OCI-M2 (cell line): Measurements from ENCODE around the gene ARHGAP24.

ENCODE experiments used
- DNase-seq: peaks from one replicate; lab custom pipeline; 2025; ENCODE audit not compliant: unreplicated experiment; lab: John Stamatoyannopoulos, UW

ARHGAP24 gene

DNA sequence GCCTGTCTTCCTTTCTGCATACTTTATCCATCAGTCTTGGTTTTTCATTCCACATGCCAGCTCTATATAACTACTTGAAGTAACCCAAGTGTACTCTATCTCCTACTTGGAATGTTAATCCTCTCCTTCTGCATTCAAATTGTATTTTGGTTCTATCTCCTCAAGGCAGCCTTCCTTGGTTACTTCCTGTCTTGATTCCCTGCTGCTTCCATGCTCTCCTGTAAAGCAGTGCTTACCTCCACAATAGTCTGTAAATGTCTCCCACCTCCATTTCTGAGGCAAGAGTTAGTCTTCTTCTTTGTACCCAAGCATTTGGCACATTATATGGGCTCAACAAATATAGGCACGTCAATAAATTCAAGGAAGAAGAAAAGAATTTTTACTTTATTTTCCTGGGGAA, 298.4 kb downstream of the ARHGAP24 start:
- DNase-seq = no peak

DNA sequence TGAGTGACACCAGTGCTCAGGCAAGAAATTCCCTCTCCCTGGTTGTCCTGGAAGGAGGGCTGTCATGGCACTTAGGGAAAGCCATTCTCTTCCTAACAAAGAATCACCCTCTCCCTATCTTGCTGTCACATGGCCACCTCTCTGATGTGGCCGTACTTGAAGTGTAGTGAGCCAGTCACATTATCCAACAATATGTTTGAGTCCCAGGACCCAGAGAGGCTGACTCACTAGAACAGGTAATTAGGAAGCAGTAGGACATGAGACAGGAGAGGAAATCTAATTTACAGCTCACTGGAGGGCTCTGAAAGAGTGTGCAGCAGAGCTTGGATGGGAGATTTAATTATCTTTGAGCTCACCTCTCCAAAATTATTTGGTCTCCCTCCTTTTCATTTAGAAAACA, 299.1 kb downstream of the ARHGAP24 start:
- no peak for DNase-seq

DNA sequence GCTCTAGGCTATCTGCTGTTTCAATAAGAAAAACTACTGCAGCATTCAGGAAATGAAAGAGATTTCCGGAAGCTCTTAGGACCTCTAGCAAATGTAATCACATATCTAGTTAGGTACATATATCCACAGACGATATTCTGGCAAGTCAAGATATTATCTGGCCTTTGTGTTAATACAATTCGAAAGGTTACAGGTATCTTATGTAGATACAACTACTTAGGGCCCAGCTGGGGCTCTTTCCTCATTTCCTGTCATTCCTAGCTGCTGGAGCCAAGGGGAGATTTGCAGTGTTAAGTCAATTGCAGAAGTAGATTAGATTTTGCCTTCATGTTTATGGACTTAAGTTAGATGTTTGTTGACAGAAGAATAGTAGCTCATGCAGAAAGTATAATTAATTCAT, 299.5 kb downstream of the ARHGAP24 start:
- DNase-seq = no peak

DNA sequence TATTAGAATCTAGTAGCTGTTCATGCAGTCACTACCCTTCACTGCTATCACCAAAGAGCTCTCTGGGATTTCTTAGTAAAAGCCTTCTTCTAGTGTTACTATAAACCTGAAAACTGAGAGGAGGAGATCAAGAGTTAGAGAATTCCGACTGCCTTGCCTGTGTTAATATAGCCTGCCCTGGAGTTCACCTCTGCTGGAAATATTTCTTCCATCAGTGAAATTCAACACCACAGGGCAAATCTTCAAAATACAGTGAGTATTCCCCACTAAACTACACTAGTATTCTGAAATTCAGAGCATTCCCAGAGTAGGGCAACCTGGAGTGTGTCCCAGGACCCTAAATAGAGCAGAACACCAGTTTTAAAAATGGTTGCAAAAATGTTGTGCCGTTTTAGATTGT, 301.1 kb downstream of the ARHGAP24 start:
- no peak for DNase-seq

DNA sequence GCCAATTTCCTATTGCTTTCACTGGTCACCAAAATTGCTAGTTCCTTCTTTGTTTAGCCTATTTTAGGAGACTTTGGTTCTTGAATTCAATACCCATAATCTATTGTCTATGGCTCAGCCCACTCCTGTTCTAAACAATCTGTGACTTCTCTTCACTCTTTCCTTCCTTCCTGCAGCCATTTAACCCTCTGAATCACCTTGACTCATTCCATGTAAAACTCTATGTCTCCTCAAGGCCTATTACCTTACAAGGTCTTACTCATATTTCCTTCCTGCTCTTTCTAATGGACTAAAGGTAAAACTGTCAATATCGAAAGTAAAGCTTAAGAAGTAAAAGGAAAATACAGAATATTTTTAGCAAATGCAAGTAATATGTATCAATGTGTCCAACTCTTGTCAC, 301.6 kb downstream of the ARHGAP24 start:
- no peak for DNase-seq

DNA sequence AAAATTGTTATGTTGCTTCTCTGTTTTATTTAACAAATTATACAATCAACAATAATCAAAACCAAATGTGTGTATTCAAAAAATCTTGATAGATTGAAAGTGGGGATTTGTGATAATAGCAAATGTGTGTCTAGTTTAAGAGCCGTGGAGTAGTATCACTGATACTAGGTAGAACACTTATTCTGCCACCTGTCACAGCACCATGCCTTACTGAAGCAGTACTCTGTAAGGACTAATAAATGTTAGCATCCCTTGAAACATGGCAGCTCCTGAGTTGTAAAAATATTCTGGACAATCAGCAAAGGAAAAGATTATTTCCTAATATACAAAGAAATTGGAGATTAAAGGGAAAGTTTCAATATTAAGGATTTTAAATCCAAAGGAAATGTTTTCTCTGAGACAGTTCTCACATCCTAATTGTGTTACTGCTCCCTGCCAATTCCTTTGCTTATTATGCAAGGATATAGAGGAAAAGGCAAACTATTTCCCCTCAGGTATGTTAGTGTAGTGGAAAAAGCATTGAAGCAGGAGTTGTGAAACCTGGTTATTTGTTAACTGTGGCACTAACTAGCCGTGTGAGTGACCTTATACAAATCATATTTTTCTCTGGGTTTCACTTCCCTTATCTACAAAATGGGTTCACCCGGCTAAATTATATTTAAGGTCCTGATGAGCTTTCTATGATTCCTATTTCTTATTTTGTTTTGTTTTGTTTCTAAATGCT, 303.1 kb downstream of the ARHGAP24 start:
- no peak for DNase-seq

DNA sequence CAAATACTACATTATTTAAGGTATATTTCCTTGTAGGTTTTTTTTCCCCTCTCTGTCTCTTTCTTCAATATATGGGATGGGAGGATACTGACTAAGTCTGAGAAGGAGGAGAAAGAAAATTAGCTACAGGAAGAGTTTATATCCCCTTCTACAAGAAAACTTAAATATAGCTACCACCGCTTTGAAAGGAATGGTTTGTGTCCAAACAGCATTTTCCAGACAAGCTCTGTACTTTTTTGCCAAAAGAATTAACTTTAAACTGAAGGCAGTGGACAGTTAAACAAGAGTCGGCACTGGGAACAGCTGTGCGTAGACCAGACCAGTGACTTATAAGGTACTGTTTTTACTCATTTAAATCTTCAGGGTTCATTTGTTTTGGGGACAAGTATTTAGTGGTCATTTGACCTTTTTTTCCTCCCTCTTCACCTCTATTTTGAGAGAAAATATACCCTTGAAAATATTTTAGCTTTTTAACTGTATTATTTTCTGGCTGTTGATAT, 303.7 kb downstream of the ARHGAP24 start:
- DNase-seq = no peak

DNA sequence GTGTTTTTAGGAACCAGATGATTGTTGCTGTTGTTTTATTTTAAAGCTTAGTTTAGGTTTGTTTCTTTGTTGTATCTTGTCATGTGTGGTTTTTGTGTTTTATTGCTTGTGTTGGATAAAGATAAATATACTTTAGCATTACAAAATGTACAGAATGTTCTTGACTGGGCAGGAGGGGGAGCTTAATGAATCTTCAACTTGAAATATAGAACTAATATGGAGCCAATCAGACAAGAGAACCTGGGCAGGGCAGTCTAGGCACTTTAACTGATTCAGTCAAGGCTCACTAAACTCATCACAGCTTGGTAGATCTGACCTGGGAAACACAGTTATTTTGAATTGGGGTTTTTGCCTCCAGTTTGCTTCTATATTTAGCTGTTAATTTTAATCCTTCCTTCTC, 304.2 kb downstream of the ARHGAP24 start:
- DNase-seq = no peak

DNA sequence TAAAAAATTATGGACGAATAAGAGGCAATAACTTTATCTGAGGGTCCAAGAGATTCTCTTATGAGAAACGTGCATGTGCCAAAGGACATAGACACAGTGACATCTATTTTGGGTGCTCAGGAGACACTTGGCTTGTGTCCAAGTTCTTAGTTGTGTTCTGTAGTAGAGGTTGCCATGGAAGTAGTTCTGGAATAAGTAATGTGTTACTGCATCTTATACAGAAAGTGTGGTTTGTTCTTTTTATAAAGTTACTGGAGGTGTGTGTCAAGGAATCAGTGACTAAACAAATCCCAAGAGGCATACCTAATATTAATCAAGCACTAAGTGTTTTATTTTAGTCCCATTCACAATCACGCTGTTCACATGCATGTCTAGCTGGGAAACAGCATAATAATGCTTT, 305.7 kb downstream of the ARHGAP24 start:
- no peak for DNase-seq

DNA sequence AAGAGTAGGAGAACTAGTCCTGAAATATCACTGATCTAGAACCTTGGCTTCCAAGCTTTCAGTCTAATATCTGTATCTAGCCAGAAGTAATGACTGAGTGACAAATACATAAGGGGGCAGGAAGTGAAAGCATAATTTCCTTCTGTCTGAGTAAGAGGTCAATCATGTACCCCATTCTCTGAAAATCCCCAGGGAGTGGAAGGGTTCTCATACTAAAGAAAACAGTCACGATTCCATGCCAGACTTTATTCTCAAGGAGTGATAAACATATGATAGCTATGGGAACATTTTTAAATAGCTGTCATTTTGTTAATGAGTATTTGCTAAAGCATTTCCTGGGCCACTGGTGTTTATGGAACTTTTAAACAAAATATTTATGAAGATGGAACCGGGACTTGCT, 308.5 kb downstream of the ARHGAP24 start:
- no peak for DNase-seq

DNA sequence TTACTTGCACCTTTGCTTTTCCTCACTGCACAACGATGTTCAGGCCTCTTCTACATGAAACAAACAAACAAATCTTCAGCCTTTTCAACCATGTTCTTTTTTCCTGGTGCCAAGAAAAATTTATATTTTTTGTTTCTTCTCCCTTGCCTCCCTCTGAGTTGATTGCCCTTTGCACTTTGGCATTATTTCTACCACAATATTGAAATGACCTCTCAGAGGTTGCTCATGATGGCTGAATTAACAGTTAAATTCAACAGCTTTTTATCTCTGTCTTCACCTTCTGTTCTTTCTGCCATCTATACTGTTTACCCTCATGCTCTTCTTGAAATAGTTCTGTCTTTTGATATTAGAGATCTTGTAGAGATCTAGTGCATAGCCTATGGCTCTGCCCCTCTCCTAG, 308.9 kb downstream of the ARHGAP24 start:
- no peak for DNase-seq

DNA sequence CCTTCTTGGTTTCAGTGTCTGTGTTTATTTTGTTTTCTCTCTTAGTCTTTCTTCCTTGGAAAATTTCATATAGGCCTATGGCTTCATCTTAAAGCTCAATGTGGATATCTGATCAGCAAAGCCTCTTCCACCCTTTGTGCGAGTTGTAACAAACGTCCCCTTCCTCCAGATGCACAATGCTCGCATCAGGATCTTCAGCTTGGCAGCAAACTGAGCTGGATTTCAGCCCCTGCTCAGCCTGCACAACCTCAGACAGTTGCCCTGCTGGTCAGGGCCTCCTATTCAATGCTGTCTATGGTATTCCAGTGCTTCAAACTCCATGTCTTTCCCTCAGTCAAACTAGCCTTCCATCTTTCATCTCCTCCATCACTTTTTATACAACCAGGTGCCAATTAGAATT, 309.4 kb downstream of the ARHGAP24 start:
- DNase-seq = no peak

DNA sequence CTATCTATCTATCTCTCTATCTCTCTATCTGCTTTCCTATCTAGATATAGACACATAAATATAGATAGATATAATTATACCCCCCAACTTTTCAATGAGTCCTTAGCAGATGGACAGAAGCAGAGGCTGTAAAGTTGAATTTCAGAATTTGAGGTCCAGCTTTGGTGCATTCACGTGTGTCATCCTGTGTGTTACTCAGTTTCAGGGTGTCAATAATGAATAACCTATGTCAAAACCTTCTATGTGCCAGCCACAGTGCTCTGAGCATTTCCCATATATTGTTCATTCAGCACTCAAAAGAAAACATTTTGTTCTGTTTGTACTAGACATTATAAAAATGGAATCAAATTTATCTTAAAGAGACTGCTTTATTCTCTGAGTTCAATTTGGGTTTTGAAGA, 310.0 kb downstream of the ARHGAP24 start:
- no peak for DNase-seq

DNA sequence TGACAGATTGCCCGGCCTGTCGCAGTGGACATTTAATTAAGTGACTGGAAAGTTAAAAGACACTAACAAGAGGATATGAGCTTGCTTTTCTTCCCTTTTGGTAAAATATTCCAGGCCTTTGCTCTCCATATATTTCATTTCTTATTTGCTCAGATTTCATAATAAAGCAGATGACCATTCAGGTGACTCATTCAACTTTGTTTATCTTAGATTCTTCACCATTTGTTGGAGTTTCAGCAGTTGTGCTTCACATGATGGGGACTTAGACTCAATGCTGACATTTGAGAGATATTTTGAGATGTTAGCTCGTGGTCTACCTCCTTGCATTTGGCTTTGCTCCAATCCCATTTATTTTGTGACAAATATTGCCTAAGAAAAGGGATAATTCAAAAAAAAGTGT, 312.2 kb downstream of the ARHGAP24 start:
- DNase-seq = no peak

DNA sequence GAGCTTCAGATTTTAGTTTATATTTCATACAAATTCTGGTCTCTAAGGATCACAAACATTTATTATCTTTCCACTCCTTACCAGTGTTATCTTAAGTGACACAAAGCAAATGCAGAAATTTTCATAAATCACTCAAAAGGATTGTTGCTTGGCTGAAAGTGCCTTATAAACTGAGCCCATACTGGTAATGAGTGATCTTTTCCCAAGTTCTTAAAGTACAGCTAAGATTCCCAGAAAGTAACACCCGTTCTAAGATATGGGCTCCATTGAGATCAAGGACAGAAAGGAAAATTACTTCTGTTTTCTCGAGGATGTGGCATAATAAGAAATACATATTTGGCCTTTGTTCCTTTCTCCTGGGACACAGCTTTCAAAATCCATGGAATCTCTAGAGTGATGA, 313.7 kb downstream of the ARHGAP24 start:
- DNase-seq = no peak

DNA sequence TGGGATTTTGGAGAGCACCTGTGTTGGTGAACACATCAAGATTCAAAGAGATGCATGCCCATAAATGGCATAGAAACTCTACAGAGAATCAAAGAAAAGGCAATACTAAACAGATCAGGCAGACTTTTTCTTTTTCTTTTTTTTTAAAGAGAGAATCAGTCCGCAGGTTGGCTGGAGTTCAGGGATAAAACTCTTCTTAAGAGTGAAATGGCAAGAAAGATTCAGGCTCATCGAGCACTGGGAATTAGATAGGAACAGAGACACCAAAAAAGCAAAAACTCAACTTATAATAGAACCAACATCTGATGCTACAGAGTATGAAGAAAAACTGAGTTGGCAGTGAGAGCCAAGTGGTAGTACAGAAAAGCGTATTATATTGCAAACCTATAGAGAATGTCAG, 314.3 kb downstream of the ARHGAP24 start:
- no peak for DNase-seq

DNA sequence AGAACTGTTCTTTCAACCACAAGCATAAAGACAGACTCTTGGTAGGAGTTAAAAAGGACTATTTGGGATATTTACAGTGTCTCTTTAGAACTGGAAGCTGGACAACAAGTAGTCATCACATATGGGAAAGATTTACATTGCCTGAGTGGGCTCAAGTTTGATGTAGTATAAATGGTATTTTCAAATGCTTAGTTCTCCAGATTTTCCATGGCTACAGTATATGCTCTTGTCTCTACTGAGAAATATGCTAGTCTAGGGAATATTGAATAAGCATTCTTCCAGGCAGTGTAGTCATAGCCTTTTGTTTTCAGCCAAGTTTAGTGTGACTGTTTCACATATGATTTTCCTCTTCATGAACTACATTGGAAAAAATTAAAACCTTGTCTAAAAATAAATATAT, 315.6 kb downstream of the ARHGAP24 start:
- no peak for DNase-seq

DNA sequence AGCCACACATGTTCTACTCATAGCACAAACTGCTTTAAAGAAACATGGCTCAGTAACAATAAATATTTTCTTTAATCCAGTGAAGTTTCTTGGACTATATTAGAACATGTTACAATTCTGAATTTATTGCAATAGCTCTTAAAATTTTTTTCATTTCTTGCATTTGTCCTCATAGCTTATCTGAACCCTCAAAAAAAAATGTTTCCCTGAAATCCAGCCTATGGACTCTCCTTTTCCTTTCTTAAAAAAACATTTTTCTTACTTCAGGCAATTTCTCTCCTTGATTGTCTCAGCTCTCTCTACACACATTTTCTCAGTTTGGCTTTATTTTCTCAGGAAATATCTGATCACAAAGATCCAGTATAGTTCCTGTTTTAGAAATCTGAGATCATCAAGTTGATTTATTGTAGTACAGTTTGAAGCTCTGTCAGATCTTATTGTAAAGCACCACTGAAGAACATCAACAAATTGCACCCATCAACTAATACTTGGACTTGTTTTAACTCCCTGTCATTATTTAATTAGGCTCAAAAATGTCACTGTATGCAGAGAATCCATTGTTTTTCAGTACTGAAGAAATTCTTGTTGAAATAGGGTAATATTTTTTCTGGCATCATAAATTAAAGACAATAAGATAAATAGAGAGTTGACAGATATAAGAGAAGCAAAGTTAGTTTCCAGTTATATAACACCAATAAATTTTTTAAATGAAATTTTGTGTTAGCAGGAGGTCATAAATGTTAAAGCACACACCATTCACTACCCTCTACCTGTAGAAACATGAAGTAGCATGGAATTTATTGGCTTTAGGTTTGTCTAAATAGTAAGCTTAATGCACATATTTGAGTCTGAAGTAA, 317.7 kb downstream of the ARHGAP24 start:
- no peak for DNase-seq

DNA sequence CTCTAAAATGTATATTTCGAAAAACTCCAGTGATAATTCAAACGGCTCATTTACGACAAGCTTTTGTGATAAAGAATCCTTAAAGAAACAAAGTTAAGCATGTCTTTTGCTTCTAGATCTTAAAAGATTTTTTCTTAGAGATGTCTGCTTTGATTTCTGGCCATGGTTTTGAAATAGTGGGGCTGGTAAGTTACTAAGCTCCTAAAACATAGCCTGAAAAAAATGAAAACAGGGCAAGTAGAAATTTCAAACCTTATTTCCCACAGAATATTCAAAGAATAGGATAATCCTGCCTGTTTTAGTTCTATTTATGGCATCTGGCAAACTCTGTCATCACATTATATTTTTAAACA, 318.3 kb downstream of the ARHGAP24 start:
- no peak for DNase-seq

DNA sequence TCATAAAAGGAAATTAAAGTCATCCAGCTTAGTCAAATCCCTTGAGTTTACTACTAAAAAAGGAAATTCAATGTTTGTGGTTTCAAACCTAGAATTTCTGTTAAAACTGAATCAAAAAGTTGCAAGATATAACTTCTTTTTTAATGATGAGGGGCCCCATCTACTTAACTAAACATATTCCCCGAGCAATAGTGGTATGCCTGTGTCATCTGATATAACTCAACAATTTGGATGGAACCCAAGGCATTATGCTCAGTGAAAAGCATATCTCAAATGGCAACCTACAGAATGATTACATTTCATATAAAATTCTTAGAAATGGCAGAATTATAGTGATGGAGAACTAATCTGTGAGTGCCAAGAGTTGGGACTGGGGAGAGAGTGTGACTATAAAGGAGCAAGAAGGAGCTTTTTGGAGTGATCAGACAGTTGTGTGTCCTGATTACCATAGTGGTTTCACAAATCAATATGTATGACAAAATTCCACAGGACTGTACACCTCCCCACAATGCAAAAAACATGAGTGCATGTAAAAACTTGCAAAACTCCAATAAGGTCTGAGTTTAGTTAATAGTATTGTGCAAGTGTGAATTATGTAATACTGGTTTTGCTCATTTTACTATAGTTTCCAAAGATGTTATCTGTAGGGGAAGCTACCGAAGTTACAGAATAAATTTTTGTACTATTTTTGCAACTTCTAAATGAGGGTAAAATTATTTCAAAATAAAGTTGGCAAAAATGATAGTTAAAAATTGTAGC, 323.2 kb downstream of the ARHGAP24 start:
- no peak for DNase-seq

DNA sequence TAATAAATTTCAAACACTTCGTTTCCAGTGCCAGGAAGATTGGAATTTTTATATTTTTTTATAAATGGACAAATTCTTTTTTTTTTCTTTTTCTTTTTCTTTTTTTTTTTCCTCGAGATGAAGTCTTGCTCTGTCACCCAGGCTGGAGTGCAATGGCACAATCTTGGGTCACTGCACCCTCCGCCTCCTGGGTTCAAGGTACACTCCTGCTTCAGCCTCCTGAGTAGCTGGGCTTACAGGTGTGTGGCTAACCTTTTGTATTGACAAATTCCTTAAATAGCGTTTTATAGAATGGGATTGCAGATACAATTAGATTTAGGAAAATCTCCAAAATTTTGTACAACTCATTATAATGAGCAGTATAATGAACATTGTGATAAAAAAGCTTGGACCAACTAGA, 328.9 kb downstream of the ARHGAP24 start:
- no peak for DNase-seq

DNA sequence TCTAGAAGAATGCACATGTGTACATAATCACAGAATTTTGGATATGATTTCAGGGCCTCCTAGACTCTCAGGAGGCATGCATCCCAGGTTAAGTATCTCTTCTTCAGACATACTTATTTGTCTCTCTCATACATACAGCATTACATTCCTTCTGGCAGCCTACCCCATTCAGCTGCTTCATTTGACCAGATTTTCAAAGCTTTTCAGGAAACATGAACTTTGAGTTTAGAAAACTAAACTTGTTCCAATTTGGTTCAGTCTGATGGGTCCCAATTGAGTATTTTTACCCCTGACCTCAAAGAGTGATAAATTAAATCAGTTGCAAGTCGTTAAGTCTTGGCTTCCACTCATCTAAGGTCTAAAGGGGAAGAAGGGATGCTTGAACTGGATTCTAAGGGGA, 330.9 kb downstream of the ARHGAP24 start:
- no peak for DNase-seq
